H1 (cell line): ENCODE measurements around the gene AIF1. TPM values are rescaled to one million over a fixed set of nuclear protein-coding genes. Genes with fewer than 3 reads are reported as not detected.

Experiments used
- CTCF ChIA-PET: fragments of 300-600 bp; sonication (Branson Sonifier 250); formaldehyde crosslinking; loops from one replicate; lab custom pipeline; 2021; ENCODE audit not compliant: partially characterized antibody; lab: Charles Lee
- POLR2A ChIA-PET: fragments of 300-600 bp; sonication (Branson Sonifier 250); formaldehyde crosslinking; loops from one replicate; lab custom pipeline; 2021; ENCODE audit warnings: inconsistent platforms; ENCODE audit not compliant: partially characterized antibody; lab: Charles Lee
- DNase-seq, 2 experiments: peaks; one replicate each; pipeline versions ENCODE4 v3.0.0 to v3.0.0-alpha.2; 2010 to 2022; ENCODE audit warnings: low spot score in 2 of 2, low read depth in 1 of 2, mixed read lengths in 1 of 2
- FAIRE-seq: peaks from 2 replicates; lab custom pipeline; 2011; peaks lifted over from hg19 to GRCh38; lab: Jason Lieb, UNC
- H2AFZ ChIP-seq: 2 replicates; pipeline ENCODE4 v1.8.1; 2012; ENCODE audit warnings: low read length, inconsistent platforms
- H2AK5ac ChIP-seq: 2 replicates; pipeline ENCODE4 v1.6.1; 2013; ENCODE audit warnings: low read depth, low read length
- H2BK120ac ChIP-seq: replicated peaks from 2 replicates; pipeline ENCODE3; 2013; ENCODE audit warnings: low read depth, low read length, inconsistent platforms
- H2BK12ac ChIP-seq: 2 replicates; pipeline ENCODE4 v1.6.1; 2013; ENCODE audit warnings: low read depth, low read length
- H2BK15ac ChIP-seq: 2 replicates; pipeline ENCODE4 v1.6.1; 2013; ENCODE audit warnings: low read length
- H2BK20ac ChIP-seq: 2 replicates; pipeline ENCODE4 v1.6.1; 2013; ENCODE audit warnings: low read length
- H2BK5ac ChIP-seq: 2 replicates; pipeline ENCODE4 v1.6.1; 2013; ENCODE audit warnings: low read depth, low read length
- H3K14ac ChIP-seq: 2 replicates; pipeline ENCODE4 v1.6.1; 2013; ENCODE audit warnings: inconsistent platforms; ENCODE audit not compliant: insufficient read length
- H3K18ac ChIP-seq: 2 replicates; pipeline ENCODE4 v1.6.1; 2013; ENCODE audit warnings: low read length; ENCODE audit errors: extremely low read depth
- H3K23ac ChIP-seq: 2 replicates; pipeline ENCODE4 v1.6.1; 2013; ENCODE audit warnings: inconsistent platforms; ENCODE audit not compliant: insufficient read length
- H3K23me2 ChIP-seq: 2 replicates; pipeline ENCODE4 v1.6.1; 2013; ENCODE audit warnings: low read depth, low read length
- H3K27ac ChIP-seq: 2 replicates; pipeline ENCODE4 v1.6.1; 2011; ENCODE audit warnings: low read depth, low read length, inconsistent platforms
- H3K27me3 ChIP-seq, 4 experiments: replicated peaks in 1 of 4; 1 replicate in 1 of 4; 2 replicates in 3 of 4; pipeline versions ENCODE4 v1.6.1 to v1.8.1; 2011 to 2013; ENCODE audit warnings: low read length in 3 of 4, mild to moderate bottlenecking in 3 of 4, inconsistent platforms in 2 of 4, mixed read lengths in 2 of 4, moderate library complexity in 1 of 4; ENCODE audit not compliant: control insufficient read depth in 3 of 4, insufficient read depth in 3 of 4; ENCODE audit errors: extremely low read depth in 1 of 4
- H3K36me3 ChIP-seq, 4 experiments: 2 replicates each; pipeline versions ENCODE4 v1.6.1 to v1.8.1; 2011 to 2013; ENCODE audit warnings: mild to moderate bottlenecking in 4 of 4, low read length in 3 of 4, moderate library complexity in 2 of 4, control low read depth in 1 of 4, inconsistent platforms in 1 of 4; ENCODE audit not compliant: insufficient read depth in 4 of 4, control insufficient read depth in 2 of 4
- H3K4ac ChIP-seq: replicated peaks from 2 replicates; pipeline ENCODE3; 2013; ENCODE audit warnings: low read length, low read depth, mixed read lengths, inconsistent platforms; ENCODE audit not compliant: insufficient read length
- H3K4me1 ChIP-seq, 4 experiments: replicated peaks in 1 of 4; 1 replicate in 1 of 4; 2 replicates in 3 of 4; pipeline versions ENCODE4 v1.6.1 to v1.8.1; 2011 to 2013; ENCODE audit warnings: low read length in 3 of 4, inconsistent platforms in 2 of 4, mixed read lengths in 1 of 4; ENCODE audit not compliant: insufficient read depth in 4 of 4, control insufficient read depth in 3 of 4
- H3K4me2 ChIP-seq, 2 experiments: 2 replicates each; pipeline versions ENCODE4 v1.6.1 to v1.8.1; 2011 to 2013; ENCODE audit warnings: low read depth in 2 of 2, low read length in 2 of 2, control low read depth in 1 of 2, inconsistent platforms in 1 of 2, mild to moderate bottlenecking in 1 of 2; ENCODE audit not compliant: insufficient read depth in 1 of 2
- H3K4me3 ChIP-seq, 4 experiments: fragments of 200-600, 300-600 bp in 1 of 4; sonication (generic), shearing (Covaris generic), sonication (Bioruptor Twin) in 1 of 4; 2 replicates each; pipeline versions ENCODE4 v1.5.1 to v1.8.1; 2011 to 2016; ENCODE audit warnings: low read length in 4 of 4, low read depth in 3 of 4, control low read depth in 2 of 4, inconsistent platforms in 2 of 4, mild to moderate bottlenecking in 2 of 4, mixed read lengths in 1 of 4, moderate library complexity in 1 of 4; ENCODE audit not compliant: insufficient read depth in 2 of 4; ENCODE audit errors: extremely low read depth in 1 of 4
- H3K56ac ChIP-seq: replicated peaks from 2 replicates; pipeline ENCODE3; 2013; ENCODE audit warnings: low read depth, mild to moderate bottlenecking, mixed read lengths, low read length, inconsistent platforms; ENCODE audit not compliant: insufficient read length
- H3K79me1 ChIP-seq: 2 replicates; pipeline ENCODE4 v1.6.1; 2013; ENCODE audit warnings: low read depth, low read length, control low read depth
- H3K79me2 ChIP-seq, 2 experiments: 2 replicates each; pipeline versions ENCODE4 v1.6.1 to v1.8.1; 2012 to 2013; ENCODE audit warnings: low read length in 2 of 2, mild to moderate bottlenecking in 2 of 2, inconsistent platforms in 1 of 2; ENCODE audit not compliant: insufficient read depth in 2 of 2, control insufficient read depth in 1 of 2
- H3K9ac ChIP-seq, 4 experiments: replicated peaks in 1 of 4; 1 replicate in 1 of 4; 2 replicates in 3 of 4; pipeline versions ENCODE4 v1.6.1 to v1.8.1; 2011 to 2013; ENCODE audit warnings: low read depth in 3 of 4, low read length in 3 of 4, control low read depth in 2 of 4, mild to moderate bottlenecking in 2 of 4, moderate library complexity in 2 of 4, inconsistent platforms in 1 of 4; ENCODE audit errors: extremely low read depth in 1 of 4
- H3K9me3 ChIP-seq, 2 experiments: 2 replicates each; pipeline versions ENCODE4 v1.6.1 to v1.8.1; 2012 to 2013; ENCODE audit warnings: mild to moderate bottlenecking in 2 of 2, moderate library complexity in 2 of 2, control low read depth in 1 of 2, inconsistent platforms in 1 of 2, low read depth in 1 of 2, low read length in 1 of 2, mixed read lengths in 1 of 2; ENCODE audit not compliant: insufficient read depth in 2 of 2
- H4K20me1 ChIP-seq, 2 experiments: replicated peaks in 1 of 2; 2 replicates each; pipeline versions ENCODE3 to v1.8.1; 2011 to 2013; ENCODE audit warnings: inconsistent platforms in 2 of 2, low read length in 2 of 2, mild to moderate bottlenecking in 1 of 2; ENCODE audit not compliant: insufficient read depth in 2 of 2, control insufficient read depth in 1 of 2
- H4K5ac ChIP-seq: 2 replicates; pipeline ENCODE4 v1.6.1; 2013; ENCODE audit warnings: low read length, low read depth, mixed read lengths, inconsistent platforms; ENCODE audit not compliant: insufficient read length
- H4K8ac ChIP-seq: 2 replicates; pipeline ENCODE4 v1.8.0; 2013; ENCODE audit warnings: mild to moderate bottlenecking, moderate library complexity, low read length, inconsistent platforms; ENCODE audit not compliant: insufficient read depth; ENCODE audit errors: extremely low read depth
- H4K91ac ChIP-seq: replicated peaks from 2 replicates; pipeline ENCODE3; 2013; ENCODE audit warnings: low read length, mixed read lengths, inconsistent platforms; ENCODE audit not compliant: insufficient read length
- ASH2L ChIP-seq: fragments of 200-600, 300-600 bp; sonication (generic); IDR thresholded peaks from one replicate; pipeline ENCODE4 v1.7.1; 2017; ENCODE audit warnings: low read length
- CEBPB ChIP-seq: IDR thresholded peaks from 2 replicates; pipeline ENCODE4 v1.6.1; 2012; ENCODE audit warnings: low read depth, low read length
- CTCF ChIP-seq, 3 experiments: IDR thresholded peaks; 1 replicate in 2 of 3; 2 replicates in 1 of 3; pipeline versions ENCODE4 v1.5.1 to v1.6.1; 2011; ENCODE audit warnings: low read length in 3 of 3, mild to moderate bottlenecking in 3 of 3, inconsistent platforms in 2 of 3, low read depth in 1 of 3, moderate library complexity in 1 of 3; ENCODE audit not compliant: insufficient read depth in 1 of 3; ENCODE audit errors: control extremely low read depth in 1 of 3
- HDAC2 ChIP-seq, 2 experiments: fragments of 300-600 bp in 1 of 2; sonication (generic) in 1 of 2; IDR thresholded peaks; 2 replicates each; pipeline ENCODE4 v1.6.1; 2011 to 2012; ENCODE audit warnings: low read depth in 2 of 2, low read length in 2 of 2, mild to moderate bottlenecking in 2 of 2, moderate library complexity in 2 of 2, borderline replicate concordance in 1 of 2, inconsistent platforms in 1 of 2
- JUN ChIP-seq: IDR thresholded peaks from 2 replicates; pipeline ENCODE4 v1.6.1; 2011; ENCODE audit warnings: low read depth, mild to moderate bottlenecking, improper control_type of control experiment, low read length
- MAX ChIP-seq: IDR thresholded peaks from 2 replicates; pipeline ENCODE4 v1.6.1; 2012; ENCODE audit warnings: inconsistent platforms
- NRF1 ChIP-seq: IDR thresholded peaks from 2 replicates; pipeline ENCODE4 v1.6.1; 2011; ENCODE audit warnings: mild to moderate bottlenecking, low read depth, low read length, improper control_type of control experiment
- RBBP5 ChIP-seq: IDR thresholded peaks from 2 replicates; pipeline ENCODE4 v1.7.1; 2012; ENCODE audit warnings: low read depth, mild to moderate bottlenecking, inconsistent platforms, low read length, moderate library complexity, borderline replicate concordance
- WGBS, 2 experiments: shearing (Covaris generic) in 1 of 2; methylation state at CpG; one replicate each; pipeline versions ENCODE4 v1.1.6 to v1.1.7; 2013 to 2015; ENCODE audit warnings: low lambda C conversion rate in 2 of 2, mixed read lengths in 2 of 2, inconsistent platforms in 1 of 2, low coverage in 1 of 2, missing lambda C conversion rate in 1 of 2; ENCODE audit not compliant: insufficient replicate concordance in 2 of 2, insufficient coverage in 1 of 2, insufficient read length in 1 of 2; ENCODE audit errors: extremely low coverage in 1 of 2, missing lambda C conversion rate in 1 of 2; 5-methylcytosine and 5-hydroxymethylcytosine counted together
- polyA plus RNA-seq, 7 experiments: library from polyadenylated mRNA; depleted of rRNA in 3 of 7; stranded (reverse) in 5 of 7; unstranded in 2 of 7; fragments of >200 nt in 5 of 7; fragments of 200-250 nt in 2 of 7; gene quantifications; 1 replicate in 5 of 7; 2 replicates in 1 of 7; 4 replicates in 1 of 7; pipeline versions ENCODE4 v1.2.1 to v1.2.3, GENCODE V29; 2011 to 2013; ENCODE audit warnings: missing spikeins in 2 of 7, mixed read lengths in 2 of 7
- total RNA-seq: library from RNA; stranded (reverse); fragmentation: NEBNext Ultra II Directional; extraction: Animal tissue kit (Norgen Biotek cat#: 25700); gene quantifications from 2 replicates; pipeline ENCODE4 v1.2.1, GENCODE V29; 2021
- TF ChIP-seq, protein P1 (sequence below): IDR thresholded peaks from 2 replicates; pipeline ENCODE4 v1.6.1; 2012; ENCODE audit warnings: inconsistent platforms

AIF1 gene
- total and polyA plus RNA-seq, 2 of the 8 experiments (the other 6 are each of a cell fraction or from before 2014, with no cell fraction given), result 6.3 to 9.8 TPM

DNA sequence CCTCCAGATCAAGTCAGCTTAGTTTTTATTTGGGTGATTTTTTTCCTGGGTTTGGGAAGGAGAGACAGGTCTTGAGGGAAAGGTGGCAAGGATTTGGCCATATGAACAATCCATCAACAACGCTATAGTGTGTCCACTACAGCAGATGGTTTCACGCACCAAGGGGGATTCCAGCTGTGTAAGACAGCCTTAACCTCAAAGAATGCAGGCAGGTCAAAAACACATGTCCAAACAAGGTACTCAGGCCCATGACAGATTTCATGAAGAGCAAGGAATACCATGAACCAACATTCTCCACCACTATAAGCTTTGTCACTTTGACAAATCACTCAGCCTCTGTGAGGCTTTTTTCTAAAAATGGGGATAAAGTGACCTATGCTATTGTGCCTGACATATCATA is 2.0 kb downstream of the AIF1 start:
- CTCF ChIA-PET, result interaction anchor here (1.0 to 4.5 kb wide), 7 partner anchors 11 to 124 kb away, joined by 3 to 45 read pairs (median 7); partner anchors contain the start of genes DDX39B and LTB
- Histone ChIP-seq H2BK20ac (0 out of 2 replicates have a peak overlapping the region, but pooled peaks have one; percentile 9), H3K18ac (no peak overlapping the region), H2BK15ac (peak overlapping the region; percentile 96; the same call in 1 of the 2 replicates), H4K8ac (no peak overlapping the region), H2BK5ac (no peak overlapping the region), H3K27ac (no peak overlapping the region), H3K23me2 (peaks cover 8% of the 10 kb centered on the region; the same call in 1 of the 2 replicates), H3K4me2 (no peak overlapping the region), H3K23ac (no peak overlapping the region), H3K9ac (no peak overlapping the region), H3K27me3 (no peaks in the 10 kb centered on the region), H2AFZ (no peak overlapping the region), H4K91ac (no peak overlapping the region), H2BK120ac (no peak overlapping the region), H2BK12ac (no peak overlapping the region), H3K56ac (no peak overlapping the region), H4K20me1 (no peaks in the 10 kb centered on the region), H4K5ac (no peak overlapping the region), H3K4ac (no peak overlapping the region), H2AK5ac (no peak overlapping the region), H3K9me3 (no peaks in the 10 kb centered on the region), H3K4me1 (peaks cover 2 to 12% (median 8%) of the 10 kb centered on the region in 4 experiments; a peak in 6 of 7 replicates), H3K4me3 (no peak overlapping the region), H3K79me1 (no peaks in the 10 kb centered on the region), H3K79me2 (peaks cover 8 to 10% of the 10 kb centered on the region in 2 experiments), H3K14ac (no peak overlapping the region), H3K36me3 (peaks cover 0 to 3% (median 0%) of the 10 kb centered on the region in 4 experiments; a peak in 1 of 8 replicates)
- POLR2A ChIA-PET, result interaction anchor here (1.1 to 34.9 kb wide), 6 partner anchors 10 to 123 kb away, joined by 4 to 883 read pairs (median 4); partner anchors contain the start of genes APOM, BAG6, C6orf47 and CSNK2B
- no peak for DNase-seq
- 93% methylated on average over 2 of the region's 2 CpGs; no CpG with 5 or more reads in 1 of the 2 experiments for whole genome bisulfite sequencing, 2 experiments
- FAIRE-seq, result no peak
- TF ChIP-seq CTCF (IDR thresholded peaks at IDR 0.05; ENCODE audit: control extremely low read depth in 1 of 3, insufficient read depth in 1 of 3, low read depth in 1 of 3, low read length in 3 of 3) (no peak), CEBPB (no peak), RBBP5 (no peak), MAX (no peak), NRF1 (no peak), ASH2L (no peak), JUN (no peak), HDAC2 (IDR thresholded peaks at IDR 0.05; ENCODE audit: borderline replicate concordance in 1 of 2, low read depth in 2 of 2, low read length in 2 of 2) (no peak)
- TF ChIP-seq, protein P1, sequence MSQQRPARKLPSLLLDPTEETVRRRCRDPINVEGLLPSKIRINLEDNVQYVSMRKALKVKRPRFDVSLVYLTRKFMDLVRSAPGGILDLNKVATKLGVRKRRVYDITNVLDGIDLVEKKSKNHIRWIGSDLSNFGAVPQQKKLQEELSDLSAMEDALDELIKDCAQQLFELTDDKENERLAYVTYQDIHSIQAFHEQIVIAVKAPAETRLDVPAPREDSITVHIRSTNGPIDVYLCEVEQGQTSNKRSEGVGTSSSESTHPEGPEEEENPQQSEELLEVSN, result no peak
